HFFc6 (cell line): ENCODE results near the gene S100A8. TPM values are rescaled to one million over a fixed set of nuclear protein-coding genes. Genes with fewer than 3 reads are reported as not detected.

Experiments used
- DNase-seq: peaks from one replicate; pipeline ENCODE4 v3.0.0-alpha.2; 2018
- H3K27ac Mint-ChIP-seq: 2 replicates; pipeline ENCODE4 v1.8.0; 2020; ENCODE audit warnings: mild to moderate bottlenecking, mixed read lengths
- H3K27me3 Mint-ChIP-seq: 2 replicates; pipeline ENCODE4 v1.8.0; 2021; ENCODE audit warnings: mild to moderate bottlenecking, moderate library complexity, mixed read lengths; ENCODE audit not compliant: insufficient read depth
- H3K36me3 Mint-ChIP-seq: 2 replicates; pipeline ENCODE4 v1.8.0; 2021; ENCODE audit warnings: low read depth, mixed read lengths
- H3K4me1 Mint-ChIP-seq: 2 replicates; pipeline ENCODE4 v1.8.0; 2020; ENCODE audit warnings: low read depth, mixed read lengths
- H3K4me3 Mint-ChIP-seq: 2 replicates; pipeline ENCODE4 v1.8.0; 2020; ENCODE audit warnings: mild to moderate bottlenecking, moderate library complexity, mixed read lengths
- H3K9me3 Mint-ChIP-seq: 2 replicates; pipeline ENCODE4 v1.8.0; 2020; ENCODE audit warnings: mild to moderate bottlenecking, mixed read lengths
- total RNA-seq, 6 experiments: library from RNA; stranded (reverse); fragmentation: NEBNext Ultra II Directional; extraction: Animal tissue kit (Norgen Biotek cat#: 25700); gene quantifications; 2 replicates in 1 of 6; 3 replicates in 5 of 6; pipeline ENCODE4 v1.2.3, GENCODE V29; 2021
- TF ChIP-seq, protein P1 (sequence below): fragments of 200-600 bp; sonication (generic); IDR thresholded peaks from 2 replicates; pipeline ENCODE4 v1.5.0; 2021; ENCODE audit warnings: antibody characterized with exemption, mild to moderate bottlenecking

The S100A8 gene
- total RNA-seq, 6 experiments from 2014 or later, result not detected

DNA sequence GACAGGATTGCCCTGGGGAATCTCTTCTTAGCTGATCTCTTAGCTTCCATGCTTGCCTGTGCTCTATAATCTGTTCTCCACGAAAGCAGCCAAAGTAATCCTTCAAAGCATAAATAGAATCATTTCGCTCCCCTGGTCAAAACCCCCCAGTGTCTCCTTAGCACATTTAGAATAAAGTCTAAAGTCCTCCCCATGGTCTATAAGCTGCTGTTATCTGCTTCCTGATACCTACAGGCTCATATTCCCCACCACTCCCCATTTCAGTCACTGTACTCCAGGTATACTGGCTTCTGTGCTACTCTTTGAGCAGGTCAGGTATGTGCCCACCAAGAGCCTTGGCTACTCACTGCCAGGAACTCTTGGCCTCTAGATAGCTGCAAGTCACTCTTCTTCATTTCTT, 18.3 kb downstream of the S100A8 start:
- TF ChIP-seq, protein P1, sequence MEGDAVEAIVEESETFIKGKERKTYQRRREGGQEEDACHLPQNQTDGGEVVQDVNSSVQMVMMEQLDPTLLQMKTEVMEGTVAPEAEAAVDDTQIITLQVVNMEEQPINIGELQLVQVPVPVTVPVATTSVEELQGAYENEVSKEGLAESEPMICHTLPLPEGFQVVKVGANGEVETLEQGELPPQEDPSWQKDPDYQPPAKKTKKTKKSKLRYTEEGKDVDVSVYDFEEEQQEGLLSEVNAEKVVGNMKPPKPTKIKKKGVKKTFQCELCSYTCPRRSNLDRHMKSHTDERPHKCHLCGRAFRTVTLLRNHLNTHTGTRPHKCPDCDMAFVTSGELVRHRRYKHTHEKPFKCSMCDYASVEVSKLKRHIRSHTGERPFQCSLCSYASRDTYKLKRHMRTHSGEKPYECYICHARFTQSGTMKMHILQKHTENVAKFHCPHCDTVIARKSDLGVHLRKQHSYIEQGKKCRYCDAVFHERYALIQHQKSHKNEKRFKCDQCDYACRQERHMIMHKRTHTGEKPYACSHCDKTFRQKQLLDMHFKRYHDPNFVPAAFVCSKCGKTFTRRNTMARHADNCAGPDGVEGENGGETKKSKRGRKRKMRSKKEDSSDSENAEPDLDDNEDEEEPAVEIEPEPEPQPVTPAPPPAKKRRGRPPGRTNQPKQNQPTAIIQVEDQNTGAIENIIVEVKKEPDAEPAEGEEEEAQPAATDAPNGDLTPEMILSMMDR, result no peak
- Mint-ChIP-seq H3K4me1 (peaks cover 11% of the 10 kb centered on the region), H3K4me3 (no peak overlapping the region), H3K36me3 (no peaks in the 10 kb centered on the region), H3K27me3 (peaks cover 26% of the 10 kb centered on the region), H3K9me3 (no peaks in the 10 kb centered on the region), H3K27ac (no peak overlapping the region)
- no peak for DNase-seq

DNA sequence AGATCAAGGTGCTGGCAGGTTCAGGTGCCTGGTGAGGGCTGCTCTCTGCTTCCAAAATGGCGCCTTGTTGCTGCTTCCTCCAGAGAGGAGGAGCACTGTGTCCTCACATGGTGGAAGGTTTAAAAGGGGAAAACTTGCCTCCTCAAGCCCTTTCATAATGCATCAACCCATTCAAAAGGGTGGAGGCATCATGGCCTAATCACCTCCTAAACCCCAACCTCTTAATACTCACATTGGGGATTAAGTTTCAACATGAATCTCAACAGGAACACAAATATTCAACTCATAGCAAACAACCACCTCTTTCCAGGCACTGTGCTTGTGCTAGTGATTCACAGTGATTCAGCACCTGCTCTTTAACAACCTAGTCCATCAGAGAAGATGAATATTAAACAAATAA, 19.6 kb downstream of the S100A8 start:
- TF ChIP-seq, protein P1, result no peak
- DNase-seq, result no peak
- Mint-ChIP-seq H3K27ac (no peak overlapping the region), H3K27me3 (peaks cover 27% of the 10 kb centered on the region), H3K4me3 (no peak overlapping the region), H3K4me1 (peaks cover 11% of the 10 kb centered on the region), H3K36me3 (no peaks in the 10 kb centered on the region), H3K9me3 (no peaks in the 10 kb centered on the region)

DNA sequence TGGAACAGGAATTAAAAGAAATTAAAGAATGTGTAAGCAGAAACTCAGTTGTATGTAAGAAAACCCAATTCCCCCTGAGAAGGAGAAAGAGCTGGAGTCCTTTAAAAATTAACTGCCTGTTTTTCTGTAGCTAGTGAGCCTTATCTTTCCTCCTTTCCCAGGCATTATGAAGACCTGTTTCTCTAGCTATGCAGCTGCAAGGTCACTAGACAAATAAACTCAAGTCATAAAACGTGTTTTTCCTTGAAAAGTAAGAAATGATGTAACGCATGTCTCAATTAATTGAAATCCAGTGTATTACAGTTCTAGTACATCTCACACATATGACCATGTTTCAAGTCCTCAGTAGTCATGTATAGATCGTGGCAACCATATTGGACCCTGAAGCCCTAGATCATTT, 20.7 kb downstream of the S100A8 start:
- Mint-ChIP-seq H3K4me3 (no peak overlapping the region), H3K9me3 (no peaks in the 10 kb centered on the region), H3K36me3 (no peaks in the 10 kb centered on the region), H3K4me1 (peaks cover 1% of the 10 kb centered on the region), H3K27ac (no peak overlapping the region), H3K27me3 (peaks cover 38% of the 10 kb centered on the region)
- TF ChIP-seq, protein P1, result no peak
- DNase-seq, result no peak

DNA sequence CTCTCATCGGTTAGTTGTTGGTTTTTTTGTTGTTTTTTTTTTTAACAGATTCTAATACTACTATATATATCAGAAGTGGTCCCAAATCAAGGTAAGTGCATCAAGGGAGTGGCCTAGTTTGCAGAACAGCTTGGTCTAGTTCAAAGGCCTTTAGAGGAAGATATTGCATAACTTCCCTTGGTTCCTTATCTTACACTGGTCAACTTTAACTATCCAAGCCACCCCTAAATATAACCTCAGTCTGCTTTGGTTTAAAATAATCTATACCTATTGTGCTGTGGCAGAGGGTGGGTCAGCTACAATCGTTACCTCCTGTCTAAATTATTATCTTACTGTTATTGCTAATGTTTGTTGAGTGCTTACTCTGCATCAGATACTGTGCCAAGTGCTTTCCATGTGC, 22.4 kb downstream of the S100A8 start:
- Mint-ChIP-seq H3K27me3 (peaks cover 45% of the 10 kb centered on the region), H3K9me3 (no peaks in the 10 kb centered on the region), H3K27ac (no peak overlapping the region), H3K4me3 (no peak overlapping the region), H3K4me1 (no peaks in the 10 kb centered on the region), H3K36me3 (no peaks in the 10 kb centered on the region)
- TF ChIP-seq, protein P1, result no peak
- no peak for DNase-seq

DNA sequence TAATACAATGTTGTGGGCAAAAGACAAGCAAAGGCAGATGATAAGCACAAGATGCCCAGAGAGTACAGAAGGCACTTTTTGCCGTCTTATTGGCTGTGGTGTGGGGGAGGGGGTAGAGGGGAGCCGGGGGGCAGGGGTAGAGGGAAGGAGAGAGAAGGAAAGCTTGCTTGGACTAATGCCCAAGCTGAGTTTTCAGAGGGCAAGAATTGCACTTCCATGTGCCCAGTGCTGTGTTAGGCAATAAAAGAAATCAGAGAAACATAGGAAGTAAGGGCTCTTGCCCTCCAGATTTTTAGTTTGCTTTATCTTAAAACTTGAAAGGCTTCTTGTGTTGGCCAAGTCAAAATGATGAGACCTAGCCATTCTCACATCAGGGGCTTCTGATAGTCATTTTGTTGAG, 23.8 kb downstream of the S100A8 start:
- H3K27me3 Mint-ChIP-seq, result peaks cover 42% of the 10 kb centered on the region

More for the DNA sequence above, 23.8 kb downstream of the S100A8 start:
- H3K27ac Mint-ChIP-seq, result no peak overlapping the region
- H3K4me1 Mint-ChIP-seq, result no peaks in the 10 kb centered on the region
- TF ChIP-seq, protein P1, result no peak
- no peak for DNase-seq
- no peaks in the 10 kb centered on the region for H3K9me3 Mint-ChIP-seq
- H3K36me3 Mint-ChIP-seq, result no peaks in the 10 kb centered on the region
- no peak overlapping the region for H3K4me3 Mint-ChIP-seq
